GM12873 (cell line): Measurements from ENCODE around the gene SLC40A1.

Source experiments
- TF ChIP-seq, protein P1 (sequence below): IDR thresholded peaks from 2 replicates; pipeline ENCODE4 v1.5.1; 2012; ENCODE audit warnings: low read depth, mild to moderate bottlenecking, moderate library complexity, low read length, control low read depth; ENCODE audit not compliant: insufficient read depth; ENCODE audit errors: missing control alignments

SLC40A1 gene

DNA sequence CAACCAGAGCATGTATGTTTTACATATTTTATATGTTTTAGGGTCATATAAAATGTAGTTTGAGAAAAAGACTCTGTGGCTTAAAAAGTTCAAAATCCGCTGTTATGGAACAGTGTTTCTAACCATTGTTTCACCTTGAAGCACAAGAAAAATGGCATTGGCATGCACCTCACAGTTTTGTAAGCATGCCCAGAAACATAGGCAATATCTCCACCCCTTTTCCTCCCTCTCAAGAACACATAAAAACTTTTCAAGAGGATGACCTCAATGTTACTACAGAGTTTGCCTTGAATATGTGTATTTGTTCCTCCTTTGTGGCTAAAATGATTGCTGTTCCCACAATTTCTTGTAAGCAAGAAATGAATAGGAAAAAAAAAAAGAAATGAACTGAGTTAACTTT, 29.3 kb upstream of the SLC40A1 start:
- TF ChIP-seq, protein P1, sequence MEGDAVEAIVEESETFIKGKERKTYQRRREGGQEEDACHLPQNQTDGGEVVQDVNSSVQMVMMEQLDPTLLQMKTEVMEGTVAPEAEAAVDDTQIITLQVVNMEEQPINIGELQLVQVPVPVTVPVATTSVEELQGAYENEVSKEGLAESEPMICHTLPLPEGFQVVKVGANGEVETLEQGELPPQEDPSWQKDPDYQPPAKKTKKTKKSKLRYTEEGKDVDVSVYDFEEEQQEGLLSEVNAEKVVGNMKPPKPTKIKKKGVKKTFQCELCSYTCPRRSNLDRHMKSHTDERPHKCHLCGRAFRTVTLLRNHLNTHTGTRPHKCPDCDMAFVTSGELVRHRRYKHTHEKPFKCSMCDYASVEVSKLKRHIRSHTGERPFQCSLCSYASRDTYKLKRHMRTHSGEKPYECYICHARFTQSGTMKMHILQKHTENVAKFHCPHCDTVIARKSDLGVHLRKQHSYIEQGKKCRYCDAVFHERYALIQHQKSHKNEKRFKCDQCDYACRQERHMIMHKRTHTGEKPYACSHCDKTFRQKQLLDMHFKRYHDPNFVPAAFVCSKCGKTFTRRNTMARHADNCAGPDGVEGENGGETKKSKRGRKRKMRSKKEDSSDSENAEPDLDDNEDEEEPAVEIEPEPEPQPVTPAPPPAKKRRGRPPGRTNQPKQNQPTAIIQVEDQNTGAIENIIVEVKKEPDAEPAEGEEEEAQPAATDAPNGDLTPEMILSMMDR, result no peak

GRCh38 chr2:189609423-189609816, 28.8 kb upstream of the SLC40A1 start:
- TF ChIP-seq, protein P1, result no peak

DNA sequence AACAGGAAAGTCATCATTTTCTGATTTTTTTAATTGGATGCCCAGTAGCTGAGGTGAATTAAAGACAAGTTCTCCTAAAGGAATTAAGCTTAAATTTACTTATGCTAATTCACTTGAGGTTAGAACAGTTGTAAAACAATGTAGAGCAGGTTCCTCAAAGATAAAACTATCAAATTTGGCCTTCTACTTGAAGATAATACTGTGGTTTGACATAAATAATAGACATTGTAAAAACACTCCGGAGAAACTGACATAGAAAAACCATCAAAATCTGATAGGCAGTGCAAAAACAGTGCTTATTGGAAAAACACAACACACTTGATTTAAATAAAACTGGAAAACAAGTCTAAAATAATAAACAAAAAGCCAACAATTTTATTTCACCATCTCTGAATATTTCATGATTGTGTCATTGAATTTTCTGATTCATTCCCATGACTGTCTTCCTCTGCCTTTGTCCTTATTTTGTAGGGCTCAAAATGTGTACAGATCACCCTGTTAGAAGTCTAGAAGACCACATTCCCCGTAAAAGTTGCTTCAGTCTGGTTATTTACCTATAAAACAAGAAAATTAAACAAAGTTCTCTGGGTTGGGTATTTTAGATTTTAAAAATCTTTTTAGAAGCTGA, 28.3 kb upstream of the SLC40A1 start:
- TF ChIP-seq, protein P1, result no peak

DNA sequence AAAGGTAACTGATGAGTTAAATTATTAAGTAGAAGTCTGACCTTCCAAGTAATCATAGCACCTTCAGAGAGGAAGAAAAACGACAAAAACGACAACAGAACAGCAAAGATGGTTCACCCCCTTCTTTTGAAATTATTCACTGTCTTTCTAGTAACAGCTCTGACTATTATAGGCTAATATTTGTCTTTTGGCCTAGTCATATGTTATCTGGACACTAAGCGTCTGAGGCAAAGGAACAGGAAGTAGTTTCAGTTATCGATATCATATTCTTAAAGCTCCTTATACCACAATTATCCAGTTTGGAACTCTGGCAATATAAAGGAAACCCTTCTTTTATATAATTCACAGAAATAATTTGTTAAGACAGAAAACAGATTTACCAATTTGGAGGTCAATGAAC, 27.6 kb upstream of the SLC40A1 start:
- TF ChIP-seq, protein P1, result no peak

- TF ChIP-seq, protein P1, result no peak
These were observed 21.6 kb upstream of the SLC40A1 start for GRCh38 chr2:189602233-189602632.

DNA sequence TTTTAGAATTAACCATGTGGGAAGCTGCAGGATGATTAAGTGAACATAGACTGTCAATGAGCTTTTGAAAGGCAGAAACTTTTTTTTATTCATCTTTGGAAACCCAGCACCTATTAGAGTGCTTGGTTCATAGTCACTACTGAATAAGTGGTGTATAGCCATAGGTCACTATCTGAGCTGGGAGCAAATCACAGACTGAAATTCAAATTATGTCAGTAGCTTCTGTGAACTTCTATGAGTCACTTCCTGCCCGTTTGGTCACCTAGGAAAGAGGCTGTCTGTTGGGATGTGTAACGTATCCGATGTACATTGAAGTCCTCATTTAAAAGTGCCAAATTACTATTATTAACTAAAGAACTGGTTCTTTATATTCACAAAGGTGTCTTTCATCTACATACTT, 20.5 kb upstream of the SLC40A1 start:
- TF ChIP-seq, protein P1, result no peak

DNA sequence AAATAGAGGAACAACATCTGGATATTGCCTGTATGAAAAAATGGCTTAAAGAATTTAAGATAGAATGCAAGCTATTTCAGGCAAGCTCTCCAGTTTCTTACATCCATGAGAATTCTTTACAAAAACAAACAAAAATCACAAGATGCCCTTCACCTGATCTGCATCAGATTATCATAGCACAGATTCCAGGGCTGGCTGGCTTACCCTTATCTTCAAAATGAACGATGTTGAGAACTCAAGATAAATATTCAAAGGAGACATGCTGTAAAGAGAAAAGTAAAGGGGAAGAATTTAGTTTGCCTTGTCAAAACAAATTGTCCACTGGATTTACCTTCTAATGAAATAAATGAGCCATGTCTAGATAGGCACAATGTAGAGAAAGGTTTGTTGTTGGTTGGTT, 18.7 kb upstream of the SLC40A1 start:
- TF ChIP-seq, protein P1, result no peak
